Mesodermal cell (in vitro differentiated cells): Measurements from ENCODE around the gene CDH23.

Source experiments
- H3K27ac ChIP-seq: 2 replicates; pipeline ENCODE4 v1.7.0; 2013; ENCODE audit warnings: mild to moderate bottlenecking, low read depth, low read length, moderate library complexity; ENCODE audit not compliant: severe bottlenecking
- H3K36me3 ChIP-seq: 2 replicates; pipeline ENCODE4 v1.7.1; 2013; ENCODE audit warnings: mild to moderate bottlenecking, low read length, moderate library complexity; ENCODE audit not compliant: control insufficient read depth, insufficient read depth
- H3K4me1 ChIP-seq: one replicate; pipeline ENCODE4 v1.7.1; 2013; ENCODE audit warnings: mild to moderate bottlenecking, low read length; ENCODE audit not compliant: insufficient read depth, control insufficient read depth, poor library complexity, severe bottlenecking
- H3K4me3 ChIP-seq: 2 replicates; pipeline ENCODE4 v1.7.0; 2013; ENCODE audit warnings: low read length, control low read depth, mild to moderate bottlenecking; ENCODE audit not compliant: insufficient read depth, poor library complexity, severe bottlenecking; ENCODE audit errors: extremely low read depth
- H3K9me3 ChIP-seq: 2 replicates; pipeline ENCODE4 v1.7.1; 2013; ENCODE audit warnings: mild to moderate bottlenecking, low read length, moderate library complexity; ENCODE audit not compliant: control insufficient read depth
- WGBS, 2 experiments: methylation state at CpG; one replicate each; pipeline ENCODE4 v1.1.5; 2013; ENCODE audit warnings: missing lambda C conversion rate in 2 of 2; ENCODE audit not compliant: insufficient coverage in 2 of 2; 5-methylcytosine and 5-hydroxymethylcytosine counted together

CDH23 gene

DNA sequence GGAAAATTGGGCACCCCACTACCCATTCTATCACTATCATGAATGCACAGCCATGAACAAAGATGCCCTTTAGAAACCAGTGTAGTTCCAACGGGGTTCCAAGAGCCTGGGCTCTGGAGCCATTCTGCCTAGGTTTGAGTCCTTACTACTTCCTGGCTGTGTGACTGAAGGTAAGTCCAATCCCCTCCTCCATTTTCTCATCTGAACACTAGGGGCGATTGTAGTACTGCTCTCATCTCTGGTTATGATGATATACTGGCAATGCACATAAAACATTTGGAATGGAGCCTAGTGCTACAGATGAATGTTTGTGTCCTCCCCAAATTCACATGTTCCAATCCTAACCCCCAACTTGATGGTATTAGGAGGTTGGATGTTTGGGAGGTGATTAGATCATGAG, 28.1 kb upstream of the CDH23 start:
- 100% methylated on average over 1 of the region's 2 CpGs; no CpG with 5 or more reads in 1 of the 2 experiments for WGBS, 2 experiments
- no peak overlapping the region for H3K27ac ChIP-seq
- H3K36me3 ChIP-seq: no peaks in the 10 kb centered on the region
- H3K9me3 ChIP-seq: no peaks in the 10 kb centered on the region
- no peak overlapping the region for H3K4me3 ChIP-seq
- peaks cover 5% of the 10 kb centered on the region for H3K4me1 ChIP-seq

- H3K27ac ChIP-seq: no peak overlapping the region
- no peaks in the 10 kb centered on the region for H3K36me3 ChIP-seq
- H3K4me1 ChIP-seq: peaks cover 5% of the 10 kb centered on the region
- H3K4me3 ChIP-seq: no peak overlapping the region
- no peaks in the 10 kb centered on the region for H3K9me3 ChIP-seq
- WGBS, 2 experiments: 91 to 100% methylated on average over 1 of the region's 1 CpG
Measured at GRCh38 chr10:71369602-71370001, 27.1 kb upstream of the CDH23 start.

GRCh38 chr10:71370031-71370430, 26.7 kb upstream of the CDH23 start:
- Histone ChIP-seq H3K36me3 (no peaks in the 10 kb centered on the region), H3K4me1 (peaks cover 5% of the 10 kb centered on the region), H3K9me3 (no peaks in the 10 kb centered on the region), H3K4me3 (no peak overlapping the region), H3K27ac (no peak overlapping the region)
- WGBS, 2 experiments: 83 to 100% methylated on average over 1 to 2 of the region's 3 CpGs

DNA sequence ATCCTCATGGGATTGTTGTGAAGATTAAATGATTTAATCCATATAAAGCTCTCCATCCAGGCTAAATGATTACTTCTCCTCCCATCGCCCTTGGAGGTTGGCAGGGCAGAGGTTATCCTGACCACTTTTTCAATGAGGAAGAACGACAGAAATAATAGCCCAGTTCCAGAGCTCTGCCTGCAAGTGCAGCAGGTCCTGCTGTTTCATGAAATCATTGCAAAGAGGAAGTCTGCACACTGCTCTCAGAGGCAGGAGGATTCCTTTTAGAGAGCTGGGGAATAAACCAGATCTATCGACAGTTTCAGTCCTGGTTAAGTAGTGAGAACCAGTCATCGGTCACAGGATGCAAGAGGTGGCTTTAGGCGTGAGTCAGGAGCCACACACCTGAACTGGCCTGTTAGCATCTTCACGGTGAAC, 25.0 kb upstream of the CDH23 start:
- 87 to 88% methylated on average over 6 of the region's 6 CpGs for WGBS, 2 experiments
- Histone ChIP-seq H3K9me3 (no peaks in the 10 kb centered on the region), H3K4me1 (peaks cover 5% of the 10 kb centered on the region), H3K36me3 (no peaks in the 10 kb centered on the region), H3K27ac (no peak overlapping the region), H3K4me3 (no peak overlapping the region)

DNA sequence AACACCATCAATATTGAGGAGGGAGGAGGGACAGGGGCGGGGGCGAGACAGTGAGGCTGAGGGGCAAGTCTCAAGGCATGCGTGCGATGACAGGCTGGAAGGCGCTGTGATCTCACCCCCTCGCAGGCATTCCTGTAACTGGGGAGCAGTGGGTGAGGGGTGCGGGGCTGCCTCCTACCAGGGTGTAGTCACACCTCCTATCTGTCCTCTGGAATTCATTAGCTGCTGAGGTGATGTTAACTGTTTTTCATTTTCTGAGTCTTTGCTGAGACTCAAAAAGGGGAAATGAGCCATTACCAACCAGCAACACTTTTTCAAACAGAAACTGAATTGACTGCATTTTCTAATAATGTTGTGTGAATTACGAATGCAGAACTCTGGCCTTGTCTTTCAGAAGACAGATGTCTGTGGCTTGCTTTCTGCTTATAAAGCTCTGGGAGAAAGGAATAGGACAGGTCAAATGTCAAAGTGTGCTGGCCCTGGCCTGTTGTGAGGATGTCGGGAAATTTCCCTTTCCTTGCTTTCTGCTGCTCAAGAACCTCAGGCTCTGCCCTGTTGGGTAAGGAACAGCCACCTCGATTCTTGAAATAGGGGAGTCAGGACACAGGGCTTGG, 23.7 kb upstream of the CDH23 start:
- Histone ChIP-seq H3K4me1 (peaks cover 3% of the 10 kb centered on the region), H3K36me3 (no peaks in the 10 kb centered on the region), H3K9me3 (no peaks in the 10 kb centered on the region), H3K27ac (no peak overlapping the region), H3K4me3 (no peak overlapping the region)
- 72 to 73% methylated on average over 7 to 10 of the region's 10 CpGs for WGBS, 2 experiments

GRCh38 chr10:71374481-71375233, 22.1 kb upstream of the CDH23 start:
- peaks cover 3% of the 10 kb centered on the region for H3K4me1 ChIP-seq
- WGBS, 2 experiments: 88 to 89% methylated on average over 9 to 10 of the region's 11 CpGs

GRCh38 chr10:71375952-71376351, 20.8 kb upstream of the CDH23 start:
- H3K4me1 ChIP-seq: peaks cover 3% of the 10 kb centered on the region
- no peaks in the 10 kb centered on the region for H3K9me3 ChIP-seq
- WGBS, 2 experiments: 80 to 100% methylated on average over 2 to 3 of the region's 3 CpGs
- no peak overlapping the region for H3K4me3 ChIP-seq
- no peak overlapping the region for H3K27ac ChIP-seq
- H3K36me3 ChIP-seq: no peaks in the 10 kb centered on the region

More at GRCh38 chr10:71374481-71375233, 22.1 kb upstream of the CDH23 start:
- Histone ChIP-seq H3K9me3 (no peaks in the 10 kb centered on the region), H3K4me3 (no peak overlapping the region), H3K27ac (no peak overlapping the region), H3K36me3 (no peaks in the 10 kb centered on the region)

GRCh38 chr10:71378336-71379117, 18.2 kb upstream of the CDH23 start:
- no peaks in the 10 kb centered on the region for H3K9me3 ChIP-seq
- 83 to 89% methylated on average over 3 to 6 of the region's 6 CpGs for WGBS, 2 experiments
- H3K36me3 ChIP-seq: no peaks in the 10 kb centered on the region

GRCh38 chr10:71379118-71379766, 17.5 kb upstream of the CDH23 start:
- Histone ChIP-seq H3K27ac (no peak overlapping the region), H3K4me3 (no peak overlapping the region), H3K4me1 (no peaks in the 10 kb centered on the region), H3K9me3 (no peaks in the 10 kb centered on the region), H3K36me3 (no peaks in the 10 kb centered on the region)
- 67% methylated on average over 1 to 2 of the region's 3 CpGs for WGBS, 2 experiments

More at GRCh38 chr10:71378336-71379117, 18.2 kb upstream of the CDH23 start:
- H3K4me1 ChIP-seq: no peaks in the 10 kb centered on the region
- H3K27ac ChIP-seq: no peak overlapping the region
- H3K4me3 ChIP-seq: no peak overlapping the region

DNA sequence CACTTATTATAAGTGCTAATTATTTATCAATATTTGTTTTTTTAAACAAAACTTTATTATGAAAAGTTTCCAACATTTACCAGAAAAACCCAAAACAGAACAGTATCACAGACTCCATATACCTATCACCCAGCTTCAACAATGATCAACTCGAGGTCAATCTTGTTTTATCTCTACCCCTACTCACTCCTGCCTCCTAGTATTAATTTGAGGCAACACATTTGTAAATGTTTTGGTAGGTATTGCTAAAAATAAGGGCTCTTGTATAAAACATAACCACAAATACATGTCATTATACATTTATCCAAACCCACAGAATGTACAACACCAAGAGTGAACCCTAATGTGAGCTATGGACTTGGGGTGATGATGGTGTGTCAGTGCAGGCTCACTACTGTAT, 15.9 kb upstream of the CDH23 start:
- Histone ChIP-seq H3K4me1 (no peaks in the 10 kb centered on the region), H3K9me3 (no peaks in the 10 kb centered on the region), H3K36me3 (no peaks in the 10 kb centered on the region), H3K4me3 (no peak overlapping the region), H3K27ac (no peak overlapping the region)
- no CpG with 5 or more reads among the region's 1 CpG for WGBS, 2 experiments
